Measurements from ENCODE around the gene TRMT112.

Gene TRMT112

DNA sequence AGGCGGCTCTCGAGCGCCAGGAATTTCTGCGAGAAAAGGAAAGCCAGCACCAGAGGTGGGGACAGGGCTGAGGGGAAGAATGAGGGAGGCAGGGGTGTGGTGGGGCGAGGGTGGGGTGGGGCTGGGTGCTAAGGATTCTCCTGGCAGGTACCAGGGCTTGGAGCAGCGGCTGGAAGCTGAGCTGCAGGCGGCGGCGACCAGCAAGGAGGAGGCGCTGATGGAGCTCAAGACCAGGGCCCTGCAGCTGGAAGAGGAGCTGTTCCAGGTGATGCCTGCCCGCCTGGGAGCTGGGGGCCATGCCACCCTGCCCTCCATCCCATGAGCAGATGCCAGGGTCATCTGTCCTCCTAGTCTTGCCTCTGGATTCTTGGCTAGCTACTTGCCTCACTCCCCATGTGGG is 32.0 kb upstream of the TRMT112 start:
- DNase-seq = no peak

GRCh38 chr11:64349025-64349387 is 31.6 kb upstream of the TRMT112 start:
- DNase-seq = no peak

DNA sequence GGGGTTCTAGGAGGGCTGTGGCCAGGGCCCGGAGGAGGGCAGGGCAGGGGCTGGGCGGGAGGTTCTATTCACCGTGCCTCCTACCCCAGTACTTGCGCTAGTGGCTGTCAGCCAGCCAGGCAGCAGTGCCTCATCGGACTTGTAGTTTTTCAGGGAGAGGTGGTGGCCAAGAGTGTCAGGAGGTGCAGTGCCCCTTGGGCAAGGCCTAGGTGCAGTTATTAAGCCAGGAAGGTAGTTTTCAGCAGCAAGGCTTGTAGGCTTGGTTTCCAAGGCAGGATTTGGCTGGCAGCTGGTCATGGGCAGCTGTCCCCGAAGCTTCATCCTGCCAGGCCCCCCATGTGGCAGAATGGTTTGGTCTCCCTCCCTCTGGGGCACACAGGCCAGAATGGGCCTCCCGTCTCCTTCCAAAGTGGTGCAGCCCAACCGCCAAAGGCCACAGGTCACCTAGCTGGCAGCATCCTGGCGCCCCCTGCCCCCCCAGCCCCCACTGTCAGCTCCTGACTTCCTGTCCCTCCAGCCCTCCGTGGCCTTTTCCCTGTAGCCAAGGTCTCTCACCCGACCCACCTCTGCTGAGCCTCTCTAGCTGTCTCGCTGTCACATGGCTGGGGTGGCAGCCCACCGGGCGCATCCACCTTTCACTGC is 31.1 kb upstream of the TRMT112 start:
- no peak for DNase-seq

GRCh38 chr11:64347193-64347867 is 30.0 kb upstream of the TRMT112 start:
- DNase-seq = peak; percentile 30

- no peak for DNase-seq
Measured at GRCh38 chr11:64344787-64345186, 27.4 kb upstream of the TRMT112 start.

- DNase-seq = no peak
Measured at GRCh38 chr11:64343767-64344559, 26.6 kb upstream of the TRMT112 start.

DNA sequence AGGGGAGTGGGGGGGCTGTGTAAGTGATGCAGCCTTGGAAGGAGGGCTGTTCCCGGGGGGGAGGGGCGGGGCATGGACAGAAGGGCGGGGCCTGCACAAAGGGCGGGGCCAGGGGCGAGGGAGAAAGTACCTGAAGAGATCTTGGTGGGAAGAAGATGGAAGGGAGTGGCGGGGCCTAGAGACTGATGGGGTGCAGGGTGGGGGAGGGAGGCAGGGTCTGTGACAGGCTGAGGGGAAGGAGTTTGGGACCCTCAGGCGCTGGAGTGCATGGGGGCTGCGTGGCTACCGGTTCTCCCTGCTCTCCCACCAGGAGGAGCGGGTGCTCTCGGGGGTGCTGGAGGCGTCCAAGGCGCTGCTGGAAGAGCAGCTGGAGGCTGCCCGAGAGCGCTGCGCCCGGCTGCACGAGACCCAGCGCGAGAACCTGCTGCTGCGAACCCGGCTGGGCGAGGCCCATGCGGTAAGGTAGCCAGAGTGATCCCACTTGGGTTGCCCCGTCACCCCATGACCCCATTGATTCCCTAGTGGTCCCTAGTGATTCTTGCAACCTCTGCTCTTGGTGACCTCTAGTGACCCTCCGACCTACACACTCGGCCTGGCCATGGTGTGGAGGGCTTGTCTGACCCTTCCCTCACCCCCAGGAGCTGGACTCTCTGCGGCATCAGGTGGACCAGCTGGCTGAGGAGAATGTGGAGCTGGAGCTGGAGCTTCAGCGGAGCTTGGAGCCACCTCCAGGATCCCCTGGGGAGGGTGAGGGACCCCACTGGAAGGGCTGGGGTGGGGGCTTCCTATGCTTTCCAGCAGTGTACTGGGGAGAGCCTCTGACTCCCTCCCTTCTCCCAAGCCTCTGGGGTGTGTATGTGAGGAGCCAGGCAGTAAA is 25.7 kb upstream of the TRMT112 start:
- no peak for DNase-seq

DNA sequence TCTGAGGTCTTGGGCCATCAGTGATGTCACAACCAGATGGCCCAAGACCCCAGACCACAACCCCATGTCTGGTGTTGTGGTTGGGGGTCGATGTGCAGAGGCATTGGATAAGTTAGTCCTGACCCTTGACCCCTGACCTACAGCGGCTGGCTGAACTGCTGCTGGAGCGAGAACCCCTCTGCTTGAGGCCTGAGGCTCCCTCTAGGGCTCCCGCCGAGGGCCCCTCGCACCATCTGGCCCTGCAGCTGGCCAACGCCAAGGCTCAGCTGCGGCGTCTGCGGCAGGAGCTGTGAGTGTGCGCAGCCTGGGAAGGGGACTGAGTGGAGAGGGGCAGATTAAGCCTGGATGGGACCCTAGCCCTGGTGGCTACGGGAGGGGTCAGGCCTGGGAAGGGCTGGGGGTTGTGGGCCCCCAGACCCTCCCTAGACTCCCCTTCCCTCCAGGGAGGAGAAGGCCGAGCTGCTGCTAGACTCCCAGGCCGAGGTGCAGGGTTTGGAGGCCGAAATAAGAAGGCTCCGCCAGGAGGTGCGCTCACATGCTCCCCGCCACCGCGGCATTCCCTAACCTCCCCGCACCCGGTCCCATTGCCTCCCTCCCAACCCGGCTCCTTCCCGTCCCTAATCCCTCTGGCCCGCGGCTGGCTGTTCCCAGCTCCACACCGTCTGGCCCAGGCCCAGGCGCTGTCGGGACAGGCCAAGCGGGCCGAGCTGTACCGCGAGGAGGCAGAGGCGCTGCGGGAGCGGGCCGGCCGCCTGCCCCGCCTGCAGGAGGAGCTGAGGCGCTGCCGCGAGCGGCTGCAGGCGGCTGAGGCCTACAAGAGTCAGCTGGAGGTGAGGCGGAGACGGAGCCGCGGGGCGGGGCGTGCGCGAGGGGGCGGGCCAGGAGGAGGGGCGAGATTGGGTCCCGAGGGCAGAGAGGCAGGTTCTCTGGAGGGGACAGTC is 24.8 kb upstream of the TRMT112 start:
- peak; percentile 91 for DNase-seq

DNA sequence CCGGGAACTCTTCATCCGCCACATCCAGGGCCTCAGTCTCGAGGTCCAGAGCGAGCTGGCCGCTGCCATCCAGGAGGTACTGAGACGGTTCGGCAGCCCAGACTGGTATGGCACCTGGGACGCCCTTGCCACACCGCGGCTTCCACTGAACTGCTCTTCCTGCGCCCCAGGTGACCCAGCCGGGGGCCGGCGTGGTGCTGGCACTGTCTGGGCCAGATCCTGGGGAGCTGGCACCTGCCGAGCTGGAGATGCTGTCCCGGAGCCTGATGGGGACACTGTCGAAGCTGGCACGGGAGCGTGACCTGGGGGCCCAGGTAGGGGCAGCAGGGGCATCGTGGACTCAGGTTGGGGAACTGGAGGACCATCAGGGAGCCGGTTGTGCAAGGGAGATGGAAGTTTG is 24.1 kb upstream of the TRMT112 start:
- DNase-seq = no peak

GRCh38 chr11:64340671-64341335 is 23.4 kb upstream of the TRMT112 start:
- DNase-seq = peak; percentile 40

DNA sequence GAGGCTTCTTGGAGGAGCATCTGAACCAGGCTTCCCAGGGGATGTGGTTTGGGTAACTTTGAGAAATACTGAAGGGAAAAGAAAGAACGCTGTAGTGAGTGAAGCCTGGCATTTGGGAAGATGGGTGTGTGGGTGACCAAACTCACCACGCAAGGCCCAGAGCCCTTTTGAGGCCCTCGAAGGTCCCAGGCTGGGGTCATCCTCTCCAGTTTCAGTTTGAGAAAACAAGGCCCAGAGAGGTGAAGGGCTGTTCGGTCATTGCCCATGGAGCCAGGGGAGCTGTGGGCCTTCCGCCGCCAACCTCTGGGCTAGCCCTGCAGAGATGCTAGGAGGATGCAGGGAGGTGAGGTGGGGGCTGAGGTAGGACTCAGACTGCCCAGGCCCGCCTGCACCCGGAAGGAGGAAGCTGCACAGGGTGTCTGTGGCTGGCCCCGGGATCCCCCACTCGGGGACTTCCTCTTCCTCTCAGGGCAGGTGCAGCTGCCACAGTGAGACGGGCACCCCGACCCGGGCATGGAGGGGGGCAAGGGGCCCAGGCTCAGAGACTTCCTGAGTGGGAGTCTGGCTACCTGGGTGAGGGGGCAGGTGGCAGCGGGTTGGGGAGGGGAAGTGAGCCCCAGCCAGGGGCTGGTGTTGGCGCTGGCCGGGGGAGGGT is 22.5 kb upstream of the TRMT112 start, which contains the start of gene CCDC88B:
Gene CCDC88B (plus strand): TSS at position 451 of the 655 bp plus-strand sequence. CDS start 63 bp downstream, at position 514.
- peak; percentile 77 for DNase-seq

GRCh38 chr11:64339286-64339685 is 21.9 kb upstream of the TRMT112 start:
- DNase-seq = no peak

DNA sequence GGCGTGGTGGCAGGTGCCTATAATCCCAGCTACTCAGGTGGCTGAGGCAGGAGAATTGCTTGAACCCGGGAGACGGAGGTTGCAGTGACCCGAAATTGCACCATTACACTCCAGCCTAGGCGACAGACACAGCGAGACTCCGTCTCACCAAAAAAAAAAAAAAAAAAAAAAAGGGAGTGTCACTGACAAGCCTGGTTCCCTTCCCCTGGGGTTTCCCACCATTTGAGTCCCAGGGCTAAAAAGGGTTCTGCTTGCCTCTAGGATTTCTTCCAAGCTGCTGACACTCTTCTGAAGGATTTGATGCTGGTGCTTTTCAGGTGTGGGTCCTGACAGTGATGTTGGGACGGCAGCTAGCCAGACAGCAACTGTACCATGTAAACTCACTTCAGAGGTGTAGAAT is 21.4 kb upstream of the TRMT112 start:
- DNase-seq = no peak

DNA sequence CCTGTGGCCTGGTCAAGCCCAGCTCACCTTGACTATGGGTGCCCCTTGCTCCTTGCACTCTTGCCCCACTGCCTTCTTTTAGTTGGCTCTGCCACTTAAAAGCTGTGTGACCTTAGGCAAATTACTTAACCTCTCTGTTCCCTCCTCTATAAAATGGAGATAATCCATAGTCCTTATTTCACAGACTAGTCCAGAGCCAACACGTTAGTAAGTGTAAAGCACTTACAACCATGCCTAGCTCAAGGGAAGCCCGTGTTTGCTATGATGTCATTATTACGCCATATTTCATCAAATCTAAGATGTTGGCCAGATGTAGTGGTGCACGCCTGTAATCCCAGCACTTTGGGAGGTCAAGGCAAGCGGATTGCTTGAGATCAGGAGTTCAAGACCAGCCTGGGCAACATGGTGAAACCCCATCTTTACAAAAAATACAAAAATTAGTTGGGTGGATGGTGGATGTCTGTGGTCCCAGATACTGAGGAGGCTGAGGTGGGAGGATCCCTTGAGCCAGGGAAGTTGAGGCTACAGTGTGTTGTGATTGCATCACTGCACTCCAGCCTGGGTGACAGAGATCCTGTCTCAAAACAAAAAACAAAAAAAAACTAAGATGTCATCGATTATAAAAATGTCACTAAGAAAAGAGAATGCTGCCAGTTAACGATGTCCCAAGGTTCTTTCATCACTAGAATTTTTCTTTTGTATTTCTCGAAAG is 20.3 kb upstream of the TRMT112 start:
- DNase-seq = no peak

GRCh38 chr11:64334764-64335735 is 17.7 kb upstream of the TRMT112 start:
- DNase-seq = peak; percentile 96

DNA sequence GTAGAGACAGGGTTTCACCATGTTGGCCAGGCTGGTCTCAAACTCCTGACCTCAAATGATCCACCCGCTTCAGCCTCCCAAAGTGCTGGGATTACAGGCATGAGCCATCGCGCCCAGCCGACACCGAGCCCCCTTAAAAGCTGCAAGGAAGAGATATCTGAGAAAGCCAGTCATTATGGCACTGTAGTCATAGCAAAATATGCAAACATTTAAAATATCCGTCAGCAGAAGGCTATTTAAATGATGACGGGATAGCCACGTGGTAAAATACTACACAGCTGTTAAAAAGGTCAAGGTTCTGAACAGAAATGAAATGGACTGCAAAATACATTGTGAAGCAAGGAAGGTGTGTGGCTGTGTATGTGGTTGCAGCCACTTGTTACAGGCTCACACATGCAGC is 16.2 kb upstream of the TRMT112 start:
- DNase-seq = no peak

DNA sequence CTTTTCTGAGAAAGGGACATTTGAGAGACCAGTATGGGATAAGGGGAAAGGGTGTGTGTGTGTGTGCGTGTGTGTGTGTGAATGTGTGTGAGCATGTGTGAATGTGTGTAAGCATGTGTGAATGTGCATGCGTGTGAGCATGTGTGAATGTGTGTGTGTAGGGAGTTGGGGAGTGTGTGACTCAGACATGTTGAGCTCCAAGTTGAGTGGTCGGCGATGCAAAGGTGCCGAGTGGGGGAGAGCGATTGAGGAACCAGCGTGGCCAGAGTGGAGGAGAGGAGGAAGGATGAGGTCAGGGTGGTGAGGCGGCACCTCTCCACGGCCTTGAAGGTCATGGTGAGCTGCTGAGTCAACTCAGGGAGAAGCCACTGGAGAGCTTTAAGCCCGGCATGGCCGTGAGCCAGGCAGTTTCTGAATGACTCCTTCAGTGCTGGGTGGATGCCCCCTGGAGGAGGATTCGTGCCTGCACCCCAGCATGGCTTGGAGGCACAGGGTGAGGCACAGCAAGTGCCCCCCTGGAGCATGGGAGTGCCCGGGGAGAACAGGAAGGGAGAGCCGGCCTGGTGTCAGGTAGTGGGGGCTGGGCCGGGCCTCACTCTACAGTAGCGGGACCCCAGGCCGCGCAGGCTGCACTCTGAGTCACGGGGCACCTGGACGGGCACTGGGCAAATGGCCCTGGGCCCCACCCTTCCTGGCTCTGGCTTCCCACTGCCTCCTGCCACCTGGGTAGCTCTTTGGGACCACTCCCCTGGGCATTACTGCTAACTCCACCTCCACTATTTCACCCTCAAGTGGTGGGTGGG is 14.4 kb upstream of the TRMT112 start:
- DNase-seq = peak; percentile 99

DNA sequence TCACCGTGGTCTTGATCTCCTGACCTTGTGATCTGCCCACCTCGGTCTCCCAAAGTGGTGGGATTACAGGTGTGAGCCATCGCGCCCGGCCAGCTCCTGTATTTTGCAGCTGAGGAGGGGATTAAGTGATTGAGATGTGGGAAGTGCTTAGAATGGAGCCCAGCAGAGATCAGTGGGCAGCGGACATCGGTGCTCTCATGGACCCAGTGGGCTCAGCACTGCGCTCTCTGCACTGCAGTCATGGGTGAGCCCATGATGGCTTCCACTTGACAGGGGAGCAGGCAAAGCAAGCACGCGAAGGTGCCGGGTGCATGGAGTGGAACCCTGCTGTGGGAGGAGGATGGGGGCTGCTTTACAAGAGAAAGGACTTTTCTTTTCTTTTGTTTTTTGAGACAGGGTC is 13.5 kb upstream of the TRMT112 start:
- no peak for DNase-seq

Data from MV-4-11 (cell line).